Skeletal muscle tissue (tissue), 4 donors: ENCODE measurements around the gene FFAR2. TPM values are rescaled to one million over a fixed set of nuclear protein-coding genes. Genes with fewer than 3 reads are reported as not detected.
"Not testable (repeated sequence)": the region's sequence is repeated elsewhere in the genome, so short reads cannot be mapped to it uniquely, and the experiment has no call there.

ENCODE experiments used
- H3K27ac ChIP-seq: one replicate; pipeline ENCODE4 v1.7.0; 2013; ENCODE audit warnings: mild to moderate bottlenecking, low read depth, low read length, inconsistent platforms
- H3K27me3 ChIP-seq, 3 donors: one replicate each; pipeline ENCODE4 v1.7.0; 2013; ENCODE audit warnings: low read length in 3 of 3; ENCODE audit not compliant: control insufficient read depth in 3 of 3, insufficient read depth in 3 of 3
- H3K36me3 ChIP-seq, 3 donors: one replicate each; pipeline ENCODE4 v1.7.0; 2013; ENCODE audit warnings: low read length in 3 of 3; ENCODE audit not compliant: control insufficient read depth in 3 of 3, insufficient read depth in 3 of 3
- H3K4me1 ChIP-seq, 3 donors: one replicate each; pipeline ENCODE4 v1.7.0; 2013; ENCODE audit warnings: low read length in 3 of 3, mild to moderate bottlenecking in 3 of 3; ENCODE audit not compliant: control insufficient read depth in 3 of 3, insufficient read depth in 3 of 3
- H3K4me3 ChIP-seq, 3 donors: one replicate each; pipeline ENCODE4 v1.7.0; 2013; ENCODE audit warnings: low read length in 3 of 3
- H3K9ac ChIP-seq, 3 donors: one replicate each; pipeline ENCODE4 v1.7.0; 2013; ENCODE audit warnings: low read length in 3 of 3, mild to moderate bottlenecking in 3 of 3, moderate library complexity in 2 of 3, low read depth in 1 of 3
- H3K9me3 ChIP-seq, 3 donors: one replicate each; pipeline ENCODE4 v1.7.0; 2013; ENCODE audit warnings: low read length in 3 of 3; ENCODE audit not compliant: control insufficient read depth in 3 of 3
- total RNA-seq: library from RNA; depleted of rRNA; stranded (reverse); fragments of >200 nt; gene quantifications from one replicate; pipeline ENCODE4 v1.2.3, GENCODE V29; 2014
- donor health status: Osteomylitis.

FFAR2 gene
- 1.0 TPM for total RNA-seq

- Histone ChIP-seq H3K36me3 (no peaks in the 10 kb centered on the region), H3K27ac (no peak within 1 kb of the TSS), H3K27me3 (peaks cover 2 to 21% (median 15%) of the 10 kb centered on the region in 3 donors), H3K9me3 (no peaks in the 10 kb centered on the region), H3K4me3 (no peak within 1 kb of the TSS), H3K9ac (no peak within 1 kb of the TSS), H3K4me1 (peaks cover 3 to 19% (median 8%) of the 10 kb centered on the region in 3 donors)
Observed at GRCh38 chr19:35447606-35448469, at the start of gene FFAR2. Gene FFAR2 (plus strand): TSS chr19:35448257. CDS start chr19:35449715, 1,458 bp downstream.

GRCh38 chr19:35398570-35398969 is 49.5 kb upstream of the FFAR2 start:
- Histone ChIP-seq H3K4me3 (no peak overlapping the region), H3K4me1 (no peaks in the 10 kb centered on the region), H3K27ac (no peak overlapping the region), H3K9me3 (no peaks in the 10 kb centered on the region), H3K36me3 (no peaks in the 10 kb centered on the region), H3K27me3 (peaks cover 0 to 10% (median 4%) of the 10 kb centered on the region in 3 donors), H3K9ac (no peak overlapping the region)

- Histone ChIP-seq H3K4me3 (no peak overlapping the region), H3K27me3 (peaks cover 0 to 10% (median 4%) of the 10 kb centered on the region in 3 donors), H3K27ac (no peak overlapping the region), H3K9me3 (no peaks in the 10 kb centered on the region), H3K36me3 (no peaks in the 10 kb centered on the region), H3K9ac (no peak overlapping the region), H3K4me1 (no peaks in the 10 kb centered on the region)
Observed at GRCh38 chr19:35399231-35399630, 48.8 kb upstream of the FFAR2 start.

DNA sequence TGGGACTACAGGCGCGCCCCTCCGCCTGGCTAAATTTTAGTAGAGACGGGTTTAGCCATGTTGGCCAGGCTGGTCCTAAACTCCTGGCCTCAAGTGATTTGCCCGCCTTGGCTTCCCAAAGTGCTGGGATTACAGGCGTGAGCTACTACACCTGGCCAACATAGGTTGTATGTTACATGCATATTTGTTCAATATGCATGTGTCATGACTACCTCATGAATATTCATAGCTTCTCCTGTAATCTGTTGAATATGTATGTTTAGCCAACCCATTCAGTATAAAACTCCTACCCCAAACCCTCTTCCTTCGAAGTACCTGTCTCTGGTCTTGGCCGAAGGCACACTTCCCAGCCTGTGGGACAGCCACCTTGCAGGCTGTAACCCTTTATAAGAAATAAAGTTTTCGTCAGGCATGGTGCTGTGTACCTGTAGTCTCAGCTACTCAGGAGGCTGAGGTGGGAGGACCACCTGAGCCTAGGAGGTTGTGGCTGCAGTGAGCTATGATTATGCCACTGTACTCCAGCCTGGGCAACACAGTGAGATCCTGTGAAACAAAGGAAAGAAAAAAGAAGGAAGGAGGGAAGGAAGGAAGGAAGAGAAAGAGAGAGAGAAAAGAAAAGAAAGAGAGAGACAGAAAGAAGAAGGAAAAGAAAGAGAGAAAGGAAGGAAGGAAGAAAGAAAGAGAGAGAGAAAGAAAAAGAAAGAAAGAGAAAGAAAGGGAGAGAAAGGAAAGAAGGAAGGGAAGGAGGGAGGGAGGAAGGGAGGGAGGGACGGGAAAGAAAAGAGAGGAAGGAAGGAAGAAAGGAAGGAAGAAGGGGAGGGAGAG is 47.9 kb upstream of the FFAR2 start:
- Histone ChIP-seq H3K27me3 (peaks cover 0 to 10% (median 4%) of the 10 kb centered on the region in 3 donors), H3K9ac (no peak overlapping the region), H3K27ac (no peak overlapping the region), H3K4me3 (no peak overlapping the region), H3K36me3 (no peaks in the 10 kb centered on the region), H3K9me3 (no peaks in the 10 kb centered on the region), H3K4me1 (no peaks in the 10 kb centered on the region)

GRCh38 chr19:35400773-35401100 is 47.3 kb upstream of the FFAR2 start:
- Histone ChIP-seq H3K9ac (no peak overlapping the region), H3K36me3 (no peaks in the 10 kb centered on the region), H3K9me3 (no peaks in the 10 kb centered on the region), H3K27me3 (peaks cover 0 to 9% (median 4%) of the 10 kb centered on the region in 3 donors), H3K4me1 (no peaks in the 10 kb centered on the region), H3K27ac (no peak overlapping the region), H3K4me3 (no peak overlapping the region)

- H3K4me3 ChIP-seq, H3K4me1 ChIP-seq, H3K27me3 ChIP-seq, H3K9me3 ChIP-seq, H3K36me3 ChIP-seq, H3K9ac ChIP-seq, H3K27ac ChIP-seq: not testable (repeated sequence)
Observed at GRCh38 chr19:35401416-35401815, 46.6 kb upstream of the FFAR2 start.

- H3K9ac ChIP-seq: no peak overlapping the region
- no peak overlapping the region for H3K4me3 ChIP-seq
- no peaks in the 10 kb centered on the region for H3K36me3 ChIP-seq
- no peaks in the 10 kb centered on the region for H3K9me3 ChIP-seq
- no peaks in the 10 kb centered on the region for H3K4me1 ChIP-seq
- no peak overlapping the region for H3K27ac ChIP-seq
- H3K27me3 ChIP-seq: peaks cover 0 to 5% (median 3%) of the 10 kb centered on the region in 3 donors
Observed at GRCh38 chr19:35403116-35403760, 44.8 kb upstream of the FFAR2 start.

DNA sequence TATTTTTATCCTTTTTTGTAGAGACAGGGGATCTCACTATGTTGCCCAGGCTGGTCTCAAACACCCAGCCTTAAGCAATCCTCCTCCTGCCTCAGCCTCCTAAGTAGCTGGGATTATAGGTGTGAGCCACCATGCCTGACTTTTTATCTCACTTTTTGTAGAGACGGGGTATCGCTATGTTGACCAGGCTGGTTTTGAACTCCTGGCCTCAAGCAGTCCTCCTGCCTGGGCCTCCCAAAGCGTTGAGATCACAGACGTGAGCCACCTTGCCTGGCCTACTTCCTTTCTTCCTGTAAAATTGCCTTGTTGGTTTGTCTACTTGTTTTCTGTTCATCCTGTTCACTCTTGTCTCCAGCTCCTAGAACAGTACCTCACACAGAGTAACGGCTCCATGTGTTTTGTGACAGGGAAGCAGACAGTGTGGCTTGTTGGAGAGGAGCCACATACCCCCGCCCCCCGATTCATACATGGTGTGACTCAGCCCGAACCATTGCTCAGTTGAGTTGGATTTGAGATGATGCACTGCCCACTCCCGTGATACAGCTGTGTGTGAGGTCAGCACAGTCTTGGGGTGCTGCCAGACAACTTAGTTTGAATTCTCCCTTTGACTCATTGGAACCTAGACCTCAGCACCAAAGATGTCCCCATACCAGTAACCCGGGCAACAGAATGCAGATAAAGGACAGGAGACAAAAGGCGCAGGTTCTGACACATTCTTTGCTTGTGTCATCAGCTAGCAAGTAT is 43.0 kb upstream of the FFAR2 start:
- Histone ChIP-seq H3K9ac (no peak overlapping the region), H3K4me3 (no peak overlapping the region), H3K27ac (no peak overlapping the region), H3K9me3 (no peaks in the 10 kb centered on the region), H3K4me1 (no peaks in the 10 kb centered on the region), H3K27me3 (peaks cover 0 to 5% (median 0%) of the 10 kb centered on the region in 3 donors), H3K36me3 (no peaks in the 10 kb centered on the region)

- H3K4me1 ChIP-seq: no peaks in the 10 kb centered on the region
- H3K9ac ChIP-seq: no peak overlapping the region
- no peak overlapping the region for H3K4me3 ChIP-seq
- H3K9me3 ChIP-seq: no peaks in the 10 kb centered on the region
- no peaks in the 10 kb centered on the region for H3K36me3 ChIP-seq
- H3K27me3 ChIP-seq: peaks cover 0 to 2% (median 0%) of the 10 kb centered on the region in 3 donors
- no peak overlapping the region for H3K27ac ChIP-seq
Observed at GRCh38 chr19:35407619-35408018, 40.4 kb upstream of the FFAR2 start.
